Kidney epithelial cell (primary cell): ENCODE measurements around the gene GPR153. TPM values are rescaled to one million over a fixed set of nuclear protein-coding genes. Genes with fewer than 3 reads are reported as not detected.

Source experiments
- DNase-seq: peaks from one replicate; pipeline ENCODE4 v3.0.0-alpha.2; 2010; ENCODE audit warnings: low read depth
- H3K27me3 ChIP-seq: 2 replicates; pipeline ENCODE4 v1.6.0; 2011; ENCODE audit warnings: low read length; ENCODE audit not compliant: control insufficient read depth, insufficient read depth
- H3K36me3 ChIP-seq: 2 replicates; pipeline ENCODE4 v1.5.1; 2011; ENCODE audit warnings: low read length; ENCODE audit not compliant: control insufficient read depth, insufficient read depth
- H3K4me3 ChIP-seq: 2 replicates; pipeline ENCODE4 v1.5.1; 2011; ENCODE audit warnings: low read depth, mild to moderate bottlenecking, control low read depth, low read length
- total RNA-seq: library from RNA; depleted of rRNA; stranded (reverse); fragments of >200 nt; gene quantifications from 2 replicates; pipeline ENCODE4 v1.2.3, GENCODE V29; 2015
- TF ChIP-seq, protein P1 (sequence below): IDR thresholded peaks from 2 replicates; pipeline ENCODE4 v1.5.1; 2011; ENCODE audit warnings: mild to moderate bottlenecking, moderate library complexity, low read length, control low read depth, inconsistent platforms; ENCODE audit not compliant: insufficient read depth, poor library complexity, severe bottlenecking

The GPR153 gene
- total RNA-seq, 1 donor from 2014 or later, result 11.4 TPM

DNA sequence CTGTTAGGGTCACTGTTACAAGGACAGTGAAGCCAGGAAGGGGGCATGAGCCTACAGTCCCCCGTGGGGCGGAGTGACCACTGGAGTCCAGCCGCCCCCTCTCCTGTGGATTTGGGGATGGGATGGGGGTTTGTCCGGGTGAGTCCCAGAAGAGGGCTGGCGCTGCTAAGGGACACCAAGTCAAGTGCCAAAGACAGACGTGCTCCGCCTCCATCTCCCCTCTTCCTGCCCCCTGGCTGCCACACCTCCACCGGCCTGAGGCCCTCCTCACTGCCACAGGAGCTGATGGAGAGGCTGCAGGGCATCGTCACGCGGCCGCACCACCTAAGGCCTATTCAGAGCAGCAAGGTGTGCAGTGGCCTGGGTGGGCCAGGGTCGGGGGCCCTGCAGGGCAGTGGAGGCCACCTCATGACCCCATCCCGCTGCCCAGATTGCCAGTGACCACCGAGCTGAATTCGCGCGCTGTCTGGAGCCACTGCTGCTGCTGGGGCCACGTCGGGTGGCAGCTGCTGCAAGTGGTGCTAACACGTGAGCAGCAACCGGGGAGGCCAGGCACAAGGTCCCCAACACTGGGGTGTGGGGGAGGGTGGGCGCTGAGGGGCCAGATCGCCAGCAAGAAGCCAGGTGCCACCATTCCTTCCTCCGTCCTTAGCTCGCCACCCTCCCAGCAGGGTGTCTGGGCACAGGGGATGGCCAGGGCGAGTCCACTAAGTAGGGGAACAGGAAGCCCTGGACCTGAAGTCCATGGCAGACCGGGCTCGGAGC, 50.1 kb downstream of the GPR153 start:
- no peak for DNase-seq
- Histone ChIP-seq H3K36me3 (no peaks in the 10 kb centered on the region), H3K4me3 (no peak overlapping the region), H3K27me3 (no peaks in the 10 kb centered on the region)
- TF ChIP-seq, protein P1, sequence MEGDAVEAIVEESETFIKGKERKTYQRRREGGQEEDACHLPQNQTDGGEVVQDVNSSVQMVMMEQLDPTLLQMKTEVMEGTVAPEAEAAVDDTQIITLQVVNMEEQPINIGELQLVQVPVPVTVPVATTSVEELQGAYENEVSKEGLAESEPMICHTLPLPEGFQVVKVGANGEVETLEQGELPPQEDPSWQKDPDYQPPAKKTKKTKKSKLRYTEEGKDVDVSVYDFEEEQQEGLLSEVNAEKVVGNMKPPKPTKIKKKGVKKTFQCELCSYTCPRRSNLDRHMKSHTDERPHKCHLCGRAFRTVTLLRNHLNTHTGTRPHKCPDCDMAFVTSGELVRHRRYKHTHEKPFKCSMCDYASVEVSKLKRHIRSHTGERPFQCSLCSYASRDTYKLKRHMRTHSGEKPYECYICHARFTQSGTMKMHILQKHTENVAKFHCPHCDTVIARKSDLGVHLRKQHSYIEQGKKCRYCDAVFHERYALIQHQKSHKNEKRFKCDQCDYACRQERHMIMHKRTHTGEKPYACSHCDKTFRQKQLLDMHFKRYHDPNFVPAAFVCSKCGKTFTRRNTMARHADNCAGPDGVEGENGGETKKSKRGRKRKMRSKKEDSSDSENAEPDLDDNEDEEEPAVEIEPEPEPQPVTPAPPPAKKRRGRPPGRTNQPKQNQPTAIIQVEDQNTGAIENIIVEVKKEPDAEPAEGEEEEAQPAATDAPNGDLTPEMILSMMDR, result no peak

DNA sequence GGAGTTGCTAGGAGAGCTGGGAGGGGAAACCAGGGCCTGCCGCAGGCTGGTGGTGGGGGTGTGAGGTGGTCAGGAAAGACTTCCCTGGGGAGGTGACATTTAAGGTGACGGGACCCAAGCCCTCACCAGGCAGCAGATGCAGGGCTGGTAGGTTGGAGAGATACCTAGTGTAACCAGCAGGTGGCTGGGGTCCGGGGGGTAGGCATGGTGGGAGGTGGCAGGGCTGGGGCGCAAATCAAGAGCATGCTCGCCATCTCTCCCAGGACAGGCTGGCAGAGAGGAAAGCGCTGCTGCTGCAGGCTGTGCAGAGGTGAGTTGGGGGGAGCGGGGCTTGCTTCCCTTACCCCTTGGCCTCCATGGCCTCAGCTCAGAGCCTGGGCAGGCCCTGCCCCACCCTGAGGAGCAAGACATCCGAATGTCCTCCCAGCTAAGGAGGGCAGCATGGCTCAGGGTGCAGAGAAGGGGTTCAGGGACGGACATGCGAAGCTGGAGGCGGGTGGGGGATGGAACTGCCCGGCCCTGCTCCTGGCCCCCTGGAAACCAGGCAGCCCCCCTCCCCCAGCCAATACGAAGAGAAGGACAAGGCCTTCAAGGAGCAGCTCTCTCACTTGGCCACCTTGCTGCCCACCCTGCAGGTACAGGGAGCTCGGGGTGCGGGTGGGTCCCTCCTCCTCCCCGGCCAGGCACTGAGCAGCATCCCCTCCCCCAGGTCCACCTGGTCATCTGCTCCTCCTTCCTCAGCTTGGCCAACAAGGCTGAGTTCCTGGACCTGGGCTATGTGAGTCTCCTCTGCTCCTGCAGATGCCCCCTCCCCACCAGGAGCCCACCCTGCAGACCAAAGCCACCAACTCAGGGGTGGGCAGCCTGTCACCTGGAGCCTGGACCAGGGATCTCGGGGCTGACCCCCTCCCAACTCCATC, 51.0 kb downstream of the GPR153 start:
- Histone ChIP-seq H3K27me3 (no peaks in the 10 kb centered on the region), H3K4me3 (no peak overlapping the region), H3K36me3 (no peaks in the 10 kb centered on the region)
- TF ChIP-seq, protein P1, result peak; percentile 26
- no peak for DNase-seq

DNA sequence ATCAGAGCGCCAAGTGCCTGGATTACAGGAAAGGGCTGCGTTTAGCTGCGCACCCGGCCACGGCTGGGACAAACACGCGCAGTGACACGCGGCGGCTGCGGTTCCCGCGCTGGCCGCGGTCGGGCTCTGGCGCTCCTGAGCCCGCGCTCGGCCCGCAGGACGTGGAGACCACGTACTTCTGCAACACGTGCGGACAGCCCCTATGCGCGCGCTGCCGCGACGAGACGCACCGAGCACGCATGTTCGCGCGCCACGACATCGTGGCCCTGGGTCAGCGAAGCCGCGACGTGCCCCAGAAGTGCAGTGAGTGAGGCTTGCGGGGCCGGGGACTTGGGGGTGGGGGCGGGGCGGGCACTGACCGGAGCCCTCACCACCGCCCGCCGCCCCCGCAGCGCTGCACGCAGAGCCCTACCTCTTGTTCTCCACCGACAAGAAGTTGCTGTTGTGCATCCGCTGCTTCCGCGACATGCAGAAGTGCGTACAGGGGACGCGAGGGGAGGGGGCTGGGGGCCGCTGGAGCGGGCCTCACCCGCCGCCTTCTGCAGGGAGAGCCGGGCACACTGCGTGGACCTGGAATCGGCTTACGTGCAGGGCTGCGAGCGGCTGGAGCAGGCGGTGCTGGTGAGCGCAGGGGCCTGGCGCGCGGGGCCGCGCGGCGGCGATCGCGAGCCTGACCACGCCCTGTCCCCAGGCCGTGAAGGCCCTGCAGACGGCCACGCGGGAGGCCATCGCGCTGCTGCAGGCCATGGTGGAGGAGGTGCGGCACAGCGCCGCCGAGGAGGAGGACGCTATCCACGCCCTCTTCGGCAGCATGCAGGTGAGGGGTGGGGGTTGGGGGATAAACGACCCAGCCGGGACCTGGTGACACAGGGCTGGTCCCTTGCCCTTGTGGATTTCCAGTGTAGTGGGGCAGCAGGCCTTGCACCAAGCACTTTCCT, 51.9 kb downstream of the GPR153 start:
- Histone ChIP-seq H3K36me3 (no peaks in the 10 kb centered on the region), H3K4me3 (peak overlapping the region; percentile 7), H3K27me3 (no peaks in the 10 kb centered on the region)
- TF ChIP-seq, protein P1, result peak; percentile 31
- no peak for DNase-seq

DNA sequence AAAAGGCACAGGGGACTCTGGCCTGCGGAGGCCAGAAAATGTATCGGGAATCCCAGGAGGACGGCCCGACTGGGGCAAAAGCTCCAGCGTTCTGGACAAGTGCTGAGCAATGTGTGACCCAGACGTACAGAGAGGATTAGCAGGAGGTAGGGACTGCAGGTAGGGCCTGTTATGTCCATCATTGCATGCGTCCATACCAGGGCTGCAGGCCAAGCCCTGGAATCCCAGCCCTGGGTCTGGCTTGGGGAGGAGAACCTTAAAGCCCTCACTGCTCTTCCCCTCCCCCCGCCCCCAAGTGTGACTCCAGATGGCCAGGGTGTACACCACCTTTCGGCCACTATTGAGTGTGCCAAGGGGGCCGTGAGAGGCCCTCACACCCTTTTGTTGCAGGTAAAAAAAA, 53.0 kb downstream of the GPR153 start:
- Histone ChIP-seq H3K4me3 (no peak overlapping the region), H3K36me3 (no peaks in the 10 kb centered on the region), H3K27me3 (no peaks in the 10 kb centered on the region)
- TF ChIP-seq, protein P1, result no peak
- no peak for DNase-seq

DNA sequence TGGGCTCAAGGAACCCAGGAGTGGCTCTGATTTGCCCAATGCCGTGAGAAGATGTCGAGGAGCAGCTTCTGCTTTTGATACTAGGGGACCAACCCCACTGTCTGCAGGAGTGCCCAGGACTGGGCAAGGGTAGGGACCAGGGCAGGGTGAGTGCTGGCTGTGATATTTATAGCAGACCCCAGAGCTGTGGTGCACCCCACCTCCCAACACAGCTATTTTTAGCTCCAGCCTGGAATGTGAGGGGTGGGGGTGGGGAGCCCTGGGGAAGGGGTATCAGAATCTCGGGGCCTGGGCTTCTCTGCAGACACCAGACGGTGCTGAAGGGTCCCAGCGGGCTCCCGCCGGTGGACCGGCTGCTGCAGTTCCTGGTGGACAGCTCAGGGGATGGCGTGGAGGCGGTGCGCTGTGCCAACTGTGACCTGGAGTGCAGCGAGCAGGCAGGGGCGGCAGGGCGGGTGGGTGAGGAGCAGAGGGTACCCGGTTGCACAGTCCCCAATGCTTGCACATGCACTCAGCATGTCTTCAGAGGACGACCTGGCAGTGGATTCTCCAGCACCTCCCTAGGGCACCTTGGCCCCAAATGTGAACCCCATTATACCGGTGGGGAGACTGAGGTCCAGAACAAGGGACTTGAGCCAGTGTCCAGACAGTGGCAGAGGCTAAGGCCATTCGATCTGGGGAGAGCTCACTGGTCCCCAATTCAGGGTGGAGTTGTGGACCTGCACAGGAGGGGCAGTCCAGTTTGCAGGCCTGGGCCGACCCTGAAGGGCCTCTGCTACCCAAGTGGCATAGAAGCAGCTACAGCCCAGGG, 53.6 kb downstream of the GPR153 start:
- TF ChIP-seq, protein P1, result no peak
- Histone ChIP-seq H3K36me3 (no peaks in the 10 kb centered on the region), H3K4me3 (peak overlapping the region; percentile 67), H3K27me3 (no peaks in the 10 kb centered on the region)
- DNase-seq, result no peak
